Kidney (tissue), 14 donors: Measurements from ENCODE around the gene TET3. TPM values are rescaled to one million over a fixed set of nuclear protein-coding genes. Genes with fewer than 3 reads are reported as not detected.

Source experiments
- DNase-seq, 5 donors: peaks; one replicate each; pipeline ENCODE4 v3.0.0-alpha.2; 2013 to 2020
- FAIRE-seq: peaks from 2 replicates; lab custom pipeline; 2012; peaks lifted over from hg19 to GRCh38; lab: Jason Lieb, UNC
- H3K27ac ChIP-seq, 2 donors: one replicate each; pipeline ENCODE4 v1.7.0; 2013; ENCODE audit warnings: low read depth in 2 of 2, low read length in 2 of 2, inconsistent platforms in 1 of 2
- H3K27me3 ChIP-seq: one replicate; pipeline ENCODE4 v1.7.1; 2013; ENCODE audit warnings: low read length, inconsistent platforms; ENCODE audit not compliant: control insufficient read depth, insufficient read depth
- H3K36me3 ChIP-seq, 3 donors: one replicate each; pipeline versions ENCODE4 v1.7.0 to v1.7.1; 2013; ENCODE audit warnings: low read length in 3 of 3, control low read depth in 1 of 3, inconsistent platforms in 1 of 3; ENCODE audit not compliant: insufficient read depth in 3 of 3, control insufficient read depth in 2 of 3
- H3K4me1 ChIP-seq, 3 donors: one replicate each; pipeline versions ENCODE4 v1.7.0 to v1.7.1; 2013; ENCODE audit warnings: low read length in 3 of 3, inconsistent platforms in 1 of 3, low read depth in 1 of 3; ENCODE audit not compliant: control insufficient read depth in 2 of 3, insufficient read depth in 2 of 3
- H3K4me3 ChIP-seq, 3 donors: one replicate each; pipeline versions ENCODE4 v1.7.0 to v1.8.1; 2013; ENCODE audit warnings: low read length in 3 of 3, control low read depth in 1 of 3, inconsistent platforms in 1 of 3
- H3K9ac ChIP-seq, 3 donors: one replicate each; pipeline versions ENCODE4 v1.7.0 to v1.7.1; 2013; ENCODE audit warnings: low read length in 3 of 3, control low read depth in 1 of 3, inconsistent platforms in 1 of 3
- H3K9me3 ChIP-seq, 3 donors: one replicate each; pipeline versions ENCODE4 v1.7.0 to v1.7.1; 2013; ENCODE audit warnings: low read length in 3 of 3, control low read depth in 1 of 3, inconsistent platforms in 1 of 3; ENCODE audit not compliant: control insufficient read depth in 2 of 3, insufficient read depth in 1 of 3
- CTCF ChIP-seq: IDR thresholded peaks from 3 replicates; pipeline ENCODE4 v1.5.1; 2012; ENCODE audit warnings: mild to moderate bottlenecking, moderate library complexity, borderline replicate concordance; ENCODE audit not compliant: insufficient read depth; ENCODE audit errors: extremely low read depth
- intact Hi-C: fragments of 100-400 bp; cut with DNase I; formaldehyde crosslinking; loops from one replicate; pipeline ENCODE4 v1.11.1; 2022
- polyA plus RNA-seq: library from polyadenylated mRNA; stranded (reverse); fragments of 350-450 nt; fragmentation: Illumina TruSeq; extraction: RNeasy Lipid Tissue Mini Kit (QIAGEN cat#74804); gene quantifications from one replicate; pipeline ENCODE4 v1.2.3, GENCODE V29; 2014; ENCODE audit warnings: low read depth, low replicate concordance; ENCODE audit not compliant: insufficient read depth
- total RNA-seq: library from RNA; stranded (reverse); fragmentation: NEBNext Ultra II Directional; extraction: Animal tissue kit (Norgen Biotek cat#: 25700); gene quantifications from one replicate; pipeline ENCODE4 v1.2.1, GENCODE V29; 2021
- donor health status: control.
- donor health status: control.
- donor health status: control.
- donor health status: control.
- donor health status: control.
- donor health status: DM: yes; HTN: yes; CAD: no.
- donor health status: Normal renal cell carcinoma (clear cell type).

TET3 gene
- total and polyA plus RNA-seq, 2 donors from 2014 or later = 0.52 to 13.1 TPM

GRCh38 chr2:73970141-73970803, 14.4 kb upstream of the TET3 start:
- DNase-seq (no peak), FAIRE-seq (no peak)
- H3K27me3 ChIP-seq = no peaks in the 10 kb centered on the region
- H3K9ac ChIP-seq = no peak overlapping the region
- intact Hi-C loops = no loop called here
- TF ChIP-seq CTCF = no peak
- H3K4me1 ChIP-seq = peaks cover 0 to 13% (median 8%) of the 10 kb centered on the region in 3 donors
- peak overlapping the region; percentile 1 to 66 for H3K27ac ChIP-seq
- no peak overlapping the region for H3K4me3 ChIP-seq
- no peaks in the 10 kb centered on the region for H3K9me3 ChIP-seq
- no peaks in the 10 kb centered on the region for H3K36me3 ChIP-seq

- no peaks in the 10 kb centered on the region for H3K36me3 ChIP-seq
- H3K4me1 ChIP-seq = peaks cover 0 to 13% (median 8%) of the 10 kb centered on the region in 3 donors
- H3K4me3 ChIP-seq = peak overlapping the region in 1 of 3 donors; percentile 8
- no peak overlapping the region for H3K9ac ChIP-seq
- intact Hi-C loops = no loop called here
- no peak for FAIRE-seq
- no peaks in the 10 kb centered on the region for H3K27me3 ChIP-seq
- H3K9me3 ChIP-seq = no peaks in the 10 kb centered on the region
- peak overlapping the region; percentile 1 to 66 for H3K27ac ChIP-seq
- peak in 1 of 5 donors; percentile 86 for DNase-seq
- no peak for TF ChIP-seq CTCF
Observed at GRCh38 chr2:73970850-73971471, 13.7 kb upstream of the TET3 start.

GRCh38 chr2:73971722-73972121, 13.0 kb upstream of the TET3 start:
- Histone ChIP-seq H3K27me3 (no peaks in the 10 kb centered on the region), H3K4me1 (peaks cover 0 to 13% (median 8%) of the 10 kb centered on the region in 3 donors), H3K36me3 (no peaks in the 10 kb centered on the region), H3K4me3 (no peak overlapping the region), H3K9me3 (no peaks in the 10 kb centered on the region), H3K9ac (no peak overlapping the region), H3K27ac (no peak overlapping the region)
- intact Hi-C loops = no loop called here
- DNase-seq (no peak), FAIRE-seq (no peak)
- TF ChIP-seq CTCF = no peak
